IPS-20b (cell line): Measurements from ENCODE around the gene ASPG.
"Not testable (repeated sequence)": the region's sequence is repeated elsewhere in the genome, so short reads cannot be mapped to it uniquely, and the experiment has no call there.

Source experiments
- H3K27ac ChIP-seq: one replicate; pipeline ENCODE4 v1.5.1; 2013; ENCODE audit warnings: low read length
- H3K27me3 ChIP-seq: 2 replicates; pipeline ENCODE4 v1.6.1; 2013; ENCODE audit warnings: mild to moderate bottlenecking, low read length, inconsistent platforms; ENCODE audit not compliant: insufficient read depth
- H3K36me3 ChIP-seq: 2 replicates; pipeline ENCODE4 v1.6.1; 2013; ENCODE audit warnings: low read depth, mild to moderate bottlenecking, inconsistent platforms, low read length, moderate library complexity; ENCODE audit not compliant: insufficient read depth
- H3K4me1 ChIP-seq: 2 replicates; pipeline ENCODE4 v1.6.1; 2013; ENCODE audit warnings: mild to moderate bottlenecking, control low read depth, inconsistent platforms, low read length, moderate library complexity; ENCODE audit not compliant: insufficient read depth
- H3K4me3 ChIP-seq: 2 replicates; pipeline ENCODE4 v1.5.1; 2013; ENCODE audit warnings: mild to moderate bottlenecking, low read length, inconsistent platforms
- H3K9ac ChIP-seq: 2 replicates; pipeline ENCODE4 v1.6.1; 2013; ENCODE audit warnings: low read depth, mild to moderate bottlenecking, inconsistent platforms, low read length, moderate library complexity
- H3K9me3 ChIP-seq: 2 replicates; pipeline ENCODE4 v1.6.1; 2013; ENCODE audit warnings: mild to moderate bottlenecking, low read depth, low read length, inconsistent platforms; ENCODE audit not compliant: insufficient read depth

The ASPG gene

GRCh38 chr14:104151026-104151381 is 65.5 kb downstream of the ASPG start:
- H3K9me3 ChIP-seq, result no peaks in the 10 kb centered on the region
- peaks cover 12% of the 10 kb centered on the region for H3K36me3 ChIP-seq
- H3K9ac ChIP-seq, result no peak overlapping the region
- H3K4me1 ChIP-seq, result peaks cover 12% of the 10 kb centered on the region; the same call in 1 of the 2 replicates
- no peak overlapping the region for H3K27ac ChIP-seq
- H3K27me3 ChIP-seq, result no peaks in the 10 kb centered on the region
- H3K4me3 ChIP-seq, result no peak overlapping the region

- Histone ChIP-seq H3K4me1 (peaks cover 12% of the 10 kb centered on the region; the same call in 1 of the 2 replicates), H3K36me3 (peaks cover 12% of the 10 kb centered on the region), H3K9me3 (no peaks in the 10 kb centered on the region), H3K27ac (no peak overlapping the region), H3K27me3 (no peaks in the 10 kb centered on the region), H3K4me3 (no peak overlapping the region), H3K9ac (no peak overlapping the region)
Observed at GRCh38 chr14:104151566-104152245, 66.2 kb downstream of the ASPG start.

- H3K4me3 ChIP-seq, result no peak overlapping the region
- H3K9ac ChIP-seq, result no peak overlapping the region
- H3K9me3 ChIP-seq, result no peaks in the 10 kb centered on the region
- H3K36me3 ChIP-seq, result peaks cover 12% of the 10 kb centered on the region
- no peaks in the 10 kb centered on the region for H3K27me3 ChIP-seq
- H3K4me1 ChIP-seq, result peaks cover 12% of the 10 kb centered on the region; the same call in 1 of the 2 replicates
- no peak overlapping the region for H3K27ac ChIP-seq
Observed at GRCh38 chr14:104152246-104152575, 66.7 kb downstream of the ASPG start.

- Histone ChIP-seq H3K4me3 (no peak overlapping the region), H3K27ac (no peak overlapping the region), H3K4me1 (peaks cover 11% of the 10 kb centered on the region; the same call in 1 of the 2 replicates), H3K27me3 (no peaks in the 10 kb centered on the region), H3K9ac (no peak overlapping the region), H3K9me3 (no peaks in the 10 kb centered on the region), H3K36me3 (peaks cover 13% of the 10 kb centered on the region)
Observed at GRCh38 chr14:104152686-104153393, 67.3 kb downstream of the ASPG start.

GRCh38 chr14:104153394-104153755 is 67.9 kb downstream of the ASPG start:
- H3K9me3 ChIP-seq, H3K27me3 ChIP-seq, H3K4me1 ChIP-seq, H3K9ac ChIP-seq, H3K4me3 ChIP-seq, H3K27ac ChIP-seq: not testable (repeated sequence)
- peaks cover 19% of the 10 kb centered on the region for H3K36me3 ChIP-seq

- Histone ChIP-seq H3K36me3 (peaks cover 22% of the 10 kb centered on the region), H3K27me3 (no peaks in the 10 kb centered on the region), H3K27ac (no peak overlapping the region)
Observed at GRCh38 chr14:104154246-104154645, 68.7 kb downstream of the ASPG start.

GRCh38 chr14:104155513-104155912 is 70.0 kb downstream of the ASPG start:
- Histone ChIP-seq H3K36me3 (peaks cover 22% of the 10 kb centered on the region), H3K27me3 (no peaks in the 10 kb centered on the region), H3K4me1 (no peaks in the 10 kb centered on the region), H3K4me3 (no peak overlapping the region), H3K27ac (no peak overlapping the region), H3K9me3 (no peaks in the 10 kb centered on the region), H3K9ac (no peak overlapping the region)

More at GRCh38 chr14:104154246-104154645, 68.7 kb downstream of the ASPG start:
- peaks cover 6% of the 10 kb centered on the region; the same call in 1 of the 2 replicates for H3K4me1 ChIP-seq
- H3K4me3 ChIP-seq, result no peak overlapping the region
- H3K9ac ChIP-seq, result no peak overlapping the region
- H3K9me3 ChIP-seq, result no peaks in the 10 kb centered on the region

- Histone ChIP-seq H3K9me3 (no peaks in the 10 kb centered on the region), H3K4me3 (no peak overlapping the region), H3K4me1 (no peaks in the 10 kb centered on the region), H3K9ac (no peak overlapping the region), H3K27me3 (no peaks in the 10 kb centered on the region), H3K36me3 (peaks cover 22% of the 10 kb centered on the region), H3K27ac (no peak overlapping the region)
Observed at GRCh38 chr14:104156142-104156541, 70.6 kb downstream of the ASPG start.

GRCh38 chr14:104157016-104157928 is 71.8 kb downstream of the ASPG start:
- Histone ChIP-seq H3K9me3 (no peaks in the 10 kb centered on the region), H3K9ac (no peak overlapping the region), H3K27ac (no peak overlapping the region), H3K4me3 (no peak overlapping the region), H3K36me3 (peaks cover 19% of the 10 kb centered on the region), H3K4me1 (no peaks in the 10 kb centered on the region), H3K27me3 (no peaks in the 10 kb centered on the region)

- Histone ChIP-seq H3K36me3 (peaks cover 10% of the 10 kb centered on the region; the same call in 1 of the 2 replicates), H3K27ac (no peak overlapping the region), H3K9me3 (no peaks in the 10 kb centered on the region), H3K4me3 (no peak overlapping the region), H3K27me3 (no peaks in the 10 kb centered on the region), H3K4me1 (no peaks in the 10 kb centered on the region), H3K9ac (no peak overlapping the region)
Observed at GRCh38 chr14:104158827-104159798, 73.6 kb downstream of the ASPG start.

GRCh38 chr14:104159990-104160389 is 74.5 kb downstream of the ASPG start:
- H3K9me3 ChIP-seq, result no peaks in the 10 kb centered on the region
- H3K27ac ChIP-seq, result no peak overlapping the region
- no peaks in the 10 kb centered on the region for H3K27me3 ChIP-seq
- no peak overlapping the region for H3K9ac ChIP-seq
- no peak overlapping the region for H3K4me3 ChIP-seq
- H3K36me3 ChIP-seq, result peaks cover 10% of the 10 kb centered on the region; the same call in 1 of the 2 replicates
- H3K4me1 ChIP-seq, result no peaks in the 10 kb centered on the region
